ENCODE results near the gene TAF1A.

DNA sequence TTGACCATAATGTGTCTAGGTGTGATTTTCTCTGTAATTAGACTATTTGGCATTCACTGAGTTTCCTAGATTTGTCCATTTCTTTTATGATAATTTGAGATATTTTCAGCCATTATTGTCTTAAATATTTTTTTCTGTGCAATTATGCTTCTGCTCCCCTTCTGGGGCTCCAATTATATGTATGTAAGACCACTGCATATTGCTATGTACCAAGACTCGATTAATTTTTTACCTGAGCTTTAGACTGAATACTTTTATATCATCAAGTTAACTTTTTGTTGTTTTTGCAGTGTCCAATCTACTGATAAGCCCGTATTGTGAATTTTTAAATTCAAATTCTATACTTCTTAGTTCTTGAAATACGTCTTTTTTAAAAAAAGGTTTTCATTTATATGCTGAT, 5.1 kb upstream of the TAF1A start:
- TF ChIP-seq, protein P1, sequence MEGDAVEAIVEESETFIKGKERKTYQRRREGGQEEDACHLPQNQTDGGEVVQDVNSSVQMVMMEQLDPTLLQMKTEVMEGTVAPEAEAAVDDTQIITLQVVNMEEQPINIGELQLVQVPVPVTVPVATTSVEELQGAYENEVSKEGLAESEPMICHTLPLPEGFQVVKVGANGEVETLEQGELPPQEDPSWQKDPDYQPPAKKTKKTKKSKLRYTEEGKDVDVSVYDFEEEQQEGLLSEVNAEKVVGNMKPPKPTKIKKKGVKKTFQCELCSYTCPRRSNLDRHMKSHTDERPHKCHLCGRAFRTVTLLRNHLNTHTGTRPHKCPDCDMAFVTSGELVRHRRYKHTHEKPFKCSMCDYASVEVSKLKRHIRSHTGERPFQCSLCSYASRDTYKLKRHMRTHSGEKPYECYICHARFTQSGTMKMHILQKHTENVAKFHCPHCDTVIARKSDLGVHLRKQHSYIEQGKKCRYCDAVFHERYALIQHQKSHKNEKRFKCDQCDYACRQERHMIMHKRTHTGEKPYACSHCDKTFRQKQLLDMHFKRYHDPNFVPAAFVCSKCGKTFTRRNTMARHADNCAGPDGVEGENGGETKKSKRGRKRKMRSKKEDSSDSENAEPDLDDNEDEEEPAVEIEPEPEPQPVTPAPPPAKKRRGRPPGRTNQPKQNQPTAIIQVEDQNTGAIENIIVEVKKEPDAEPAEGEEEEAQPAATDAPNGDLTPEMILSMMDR (IDR thresholded peaks at IDR 0.05; ENCODE audit: insufficient read depth, low read length), result no peak
- TF ChIP-seq, protein P2, sequence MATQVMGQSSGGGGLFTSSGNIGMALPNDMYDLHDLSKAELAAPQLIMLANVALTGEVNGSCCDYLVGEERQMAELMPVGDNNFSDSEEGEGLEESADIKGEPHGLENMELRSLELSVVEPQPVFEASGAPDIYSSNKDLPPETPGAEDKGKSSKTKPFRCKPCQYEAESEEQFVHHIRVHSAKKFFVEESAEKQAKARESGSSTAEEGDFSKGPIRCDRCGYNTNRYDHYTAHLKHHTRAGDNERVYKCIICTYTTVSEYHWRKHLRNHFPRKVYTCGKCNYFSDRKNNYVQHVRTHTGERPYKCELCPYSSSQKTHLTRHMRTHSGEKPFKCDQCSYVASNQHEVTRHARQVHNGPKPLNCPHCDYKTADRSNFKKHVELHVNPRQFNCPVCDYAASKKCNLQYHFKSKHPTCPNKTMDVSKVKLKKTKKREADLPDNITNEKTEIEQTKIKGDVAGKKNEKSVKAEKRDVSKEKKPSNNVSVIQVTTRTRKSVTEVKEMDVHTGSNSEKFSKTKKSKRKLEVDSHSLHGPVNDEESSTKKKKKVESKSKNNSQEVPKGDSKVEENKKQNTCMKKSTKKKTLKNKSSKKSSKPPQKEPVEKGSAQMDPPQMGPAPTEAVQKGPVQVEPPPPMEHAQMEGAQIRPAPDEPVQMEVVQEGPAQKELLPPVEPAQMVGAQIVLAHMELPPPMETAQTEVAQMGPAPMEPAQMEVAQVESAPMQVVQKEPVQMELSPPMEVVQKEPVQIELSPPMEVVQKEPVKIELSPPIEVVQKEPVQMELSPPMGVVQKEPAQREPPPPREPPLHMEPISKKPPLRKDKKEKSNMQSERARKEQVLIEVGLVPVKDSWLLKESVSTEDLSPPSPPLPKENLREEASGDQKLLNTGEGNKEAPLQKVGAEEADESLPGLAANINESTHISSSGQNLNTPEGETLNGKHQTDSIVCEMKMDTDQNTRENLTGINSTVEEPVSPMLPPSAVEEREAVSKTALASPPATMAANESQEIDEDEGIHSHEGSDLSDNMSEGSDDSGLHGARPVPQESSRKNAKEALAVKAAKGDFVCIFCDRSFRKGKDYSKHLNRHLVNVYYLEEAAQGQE (IDR thresholded peaks at IDR 0.05; ENCODE audit: insufficient replicate concordance, low read depth), result no peak
